GM18861 (cell line): ENCODE data around the gene LINC01488.

Source experiments
- ATAC-seq: cut with Tn5 transposase; IDR thresholded peaks from one replicate; pipeline ENCODE4 v1.9.1; 2021; ENCODE audit not compliant: unreplicated experiment

Gene LINC01488

DNA sequence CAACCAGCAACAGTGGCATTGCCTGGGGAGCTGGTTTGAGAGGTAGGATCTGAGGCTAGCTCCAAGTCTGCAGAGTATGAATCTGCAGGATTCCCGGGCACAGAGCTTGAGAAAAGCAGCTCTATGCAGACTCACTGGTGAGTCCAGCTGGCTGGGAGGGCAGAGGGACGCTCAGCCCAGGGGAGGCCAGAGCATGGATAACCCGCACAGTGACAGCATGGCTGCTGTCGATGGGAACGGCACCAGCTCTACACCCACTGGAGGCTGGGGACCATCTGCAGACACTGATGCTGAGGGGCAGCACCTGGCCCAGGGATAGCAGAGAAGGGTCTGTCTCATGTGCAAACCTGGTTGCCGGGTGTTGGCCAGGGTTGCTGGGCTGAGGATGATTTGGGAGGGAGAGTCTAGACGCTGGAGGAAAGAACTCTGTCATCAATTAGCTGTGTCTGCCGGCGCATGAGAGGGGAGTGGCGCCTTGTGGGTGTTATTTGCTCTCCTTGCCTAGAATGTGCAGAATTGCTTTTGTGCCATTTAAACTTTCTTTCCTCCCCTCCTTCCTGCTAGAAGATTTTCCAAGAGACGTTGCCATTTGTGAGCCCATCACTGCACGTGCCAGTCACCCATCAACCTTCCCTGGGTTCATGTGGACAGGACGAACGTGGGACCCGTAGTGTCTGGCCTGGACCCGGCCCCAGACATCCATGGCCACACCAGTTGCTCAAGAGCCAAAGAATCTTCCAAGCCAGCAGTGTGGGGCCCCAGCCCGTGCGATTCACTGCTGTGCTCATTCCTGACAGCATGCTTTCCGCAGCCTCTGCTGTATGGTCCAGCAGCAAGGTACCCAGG, 19.1 kb upstream of the LINC01488 start:
- no peak for ATAC-seq

DNA sequence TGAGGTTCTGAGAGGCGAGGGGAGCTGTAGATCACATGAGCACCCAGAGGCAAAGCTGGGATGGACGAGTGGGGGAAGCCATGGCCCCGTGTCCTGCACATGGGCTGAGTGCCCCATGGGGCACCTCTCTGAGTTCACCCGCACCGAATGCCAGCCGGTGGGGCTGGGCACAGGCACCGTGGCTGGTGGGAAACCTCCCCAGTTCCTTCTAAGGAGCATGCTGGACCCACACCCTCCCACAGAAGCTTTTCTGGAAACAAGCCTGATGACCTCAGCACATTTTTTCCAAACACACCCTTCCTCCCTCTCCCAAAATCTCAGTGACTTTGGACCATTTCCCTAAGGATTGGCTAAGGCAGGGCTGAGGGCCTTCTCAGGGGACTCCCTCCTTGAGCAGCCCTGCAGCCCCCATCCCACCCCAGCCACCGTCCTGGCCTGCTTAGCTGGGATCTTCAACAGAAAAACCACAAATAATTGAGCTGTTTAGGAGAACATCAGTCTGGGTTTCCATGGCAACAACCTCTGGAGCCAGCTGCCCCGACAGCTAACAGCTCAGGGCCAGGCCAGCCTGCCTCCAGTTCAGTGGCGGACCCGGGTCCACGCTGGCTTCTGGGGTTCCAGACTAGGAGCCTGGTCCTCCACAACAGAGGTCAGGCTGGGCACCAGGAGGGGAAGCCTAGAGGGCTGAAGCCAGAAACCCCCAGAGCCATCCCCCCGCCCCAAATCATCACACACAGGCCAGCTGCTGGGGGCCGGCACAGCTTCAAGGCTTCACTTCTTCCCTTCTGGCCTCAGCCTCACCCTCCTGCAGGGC, 18.1 kb upstream of the LINC01488 start:
- no peak for ATAC-seq

DNA sequence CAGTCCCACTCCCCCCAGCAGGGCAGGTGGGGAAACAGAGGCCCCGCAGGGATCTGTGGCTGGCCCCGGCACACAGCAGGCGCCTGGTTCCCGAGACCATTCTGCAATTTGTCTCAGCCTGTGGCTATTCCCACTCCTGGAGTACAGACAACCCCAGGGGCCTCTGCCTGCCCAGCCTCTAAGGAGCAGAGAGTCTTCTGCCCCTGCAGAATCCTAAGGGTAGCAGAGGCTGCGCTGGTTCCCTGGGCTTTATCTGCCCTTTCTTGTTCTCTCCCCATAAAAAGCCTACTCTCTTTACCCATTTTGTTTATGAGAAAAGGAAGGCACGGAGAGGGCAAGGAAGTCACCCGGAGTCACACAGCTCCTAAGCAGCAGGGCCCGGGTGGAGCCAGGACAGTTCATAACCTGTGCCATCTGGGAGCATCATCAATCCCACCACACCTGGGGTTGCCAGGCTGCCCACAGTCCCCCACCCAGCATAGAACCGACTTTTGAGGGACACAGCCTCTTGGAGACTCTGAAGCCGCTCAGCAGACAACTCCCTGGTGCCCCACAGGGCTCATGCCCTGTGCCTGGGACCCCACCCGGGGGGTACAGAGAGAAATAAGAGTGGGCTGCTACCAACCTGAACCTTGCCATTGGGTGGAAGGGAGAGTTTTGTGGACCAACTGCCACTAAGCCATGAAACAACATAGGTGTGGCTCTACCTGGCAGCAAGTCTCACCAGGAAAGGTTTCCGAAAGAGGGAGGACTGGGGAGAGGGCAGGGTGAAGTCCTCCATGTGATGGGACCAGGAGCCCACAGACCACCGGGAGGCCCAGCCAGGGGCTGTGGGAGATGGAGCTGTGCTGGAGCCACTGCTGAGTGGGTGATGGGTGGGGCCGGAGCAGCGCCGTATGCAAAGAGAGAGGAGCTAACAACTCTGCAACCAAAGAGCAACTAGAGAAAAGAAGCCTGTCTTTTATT, 17.2 kb upstream of the LINC01488 start:
- no peak for ATAC-seq

DNA sequence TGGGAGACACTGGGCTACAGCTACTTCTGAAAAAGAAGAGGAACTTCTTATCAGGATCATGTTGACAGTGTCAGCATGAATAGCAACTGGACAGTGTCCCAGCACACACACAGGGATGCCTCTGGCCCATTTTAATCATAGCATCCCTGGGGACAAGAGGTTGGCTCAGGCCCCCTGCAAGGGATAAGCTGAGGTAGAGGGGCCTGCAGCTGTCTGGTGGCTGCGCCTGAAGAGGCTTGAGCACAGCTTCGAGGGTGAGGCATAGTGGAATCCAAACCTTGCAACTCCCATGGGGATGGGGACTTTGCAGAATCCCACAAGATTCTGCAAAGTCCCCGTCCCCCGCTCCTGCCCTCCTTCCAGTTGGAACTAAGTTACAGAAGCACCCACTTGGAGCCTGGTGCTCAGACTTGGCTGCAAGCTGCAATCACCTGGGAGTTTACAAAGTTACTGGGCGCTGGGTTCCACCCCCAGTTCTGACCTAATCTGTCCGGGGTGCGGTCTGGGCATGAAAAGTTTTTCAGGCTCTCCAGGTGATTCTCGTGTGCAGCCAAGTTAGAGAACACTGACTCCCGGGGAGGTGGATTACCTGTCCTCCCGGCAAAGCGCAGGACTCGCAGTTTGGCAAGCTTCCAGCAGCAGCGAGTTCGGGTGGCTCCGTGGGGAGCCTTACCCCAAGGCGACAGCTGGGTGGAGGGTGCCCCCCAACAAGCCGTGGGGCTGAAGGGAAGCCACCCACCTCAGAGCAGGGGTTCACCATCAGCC, 16.0 kb upstream of the LINC01488 start:
- ATAC-seq = no peak

DNA sequence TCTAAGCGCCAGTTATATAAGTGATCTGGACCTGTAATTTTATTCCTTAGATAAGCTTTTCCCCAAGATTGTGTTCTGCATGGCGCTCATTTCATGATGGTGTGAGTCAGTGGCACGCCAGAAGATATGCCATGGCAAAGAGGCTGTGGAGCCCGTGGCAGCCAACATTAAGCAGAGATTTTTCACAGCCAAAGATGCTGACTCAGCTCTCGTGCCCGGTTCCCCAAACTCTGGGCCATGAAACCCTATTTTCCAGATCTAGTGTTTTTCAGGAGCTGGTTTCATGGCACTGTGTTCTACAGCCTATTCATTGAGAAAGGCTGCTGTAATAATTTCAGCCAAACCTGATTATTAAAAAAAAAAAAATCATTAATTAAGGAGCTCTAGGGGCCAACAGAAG, 15.4 kb upstream of the LINC01488 start:
- ATAC-seq = no peak

DNA sequence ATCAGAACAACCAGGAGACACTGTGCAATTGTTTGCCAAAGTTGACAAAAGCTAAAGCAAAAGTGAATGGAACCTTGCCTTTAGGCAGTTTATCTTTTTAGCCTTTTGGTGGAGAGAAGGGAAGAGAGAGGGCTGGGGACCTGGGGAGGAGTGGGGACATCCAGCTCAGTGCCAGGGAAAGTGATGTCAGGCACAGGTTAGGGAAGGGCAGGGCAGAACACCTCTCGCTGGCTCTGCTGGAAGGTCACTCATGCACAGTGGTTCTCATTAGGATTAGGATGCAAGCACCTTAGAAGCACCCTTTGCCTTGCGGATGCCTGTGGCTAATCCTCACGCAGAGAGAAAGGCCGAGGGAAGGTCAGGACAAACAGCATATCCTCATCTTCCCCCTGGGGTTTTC, 14.3 kb upstream of the LINC01488 start:
- ATAC-seq = no peak

DNA sequence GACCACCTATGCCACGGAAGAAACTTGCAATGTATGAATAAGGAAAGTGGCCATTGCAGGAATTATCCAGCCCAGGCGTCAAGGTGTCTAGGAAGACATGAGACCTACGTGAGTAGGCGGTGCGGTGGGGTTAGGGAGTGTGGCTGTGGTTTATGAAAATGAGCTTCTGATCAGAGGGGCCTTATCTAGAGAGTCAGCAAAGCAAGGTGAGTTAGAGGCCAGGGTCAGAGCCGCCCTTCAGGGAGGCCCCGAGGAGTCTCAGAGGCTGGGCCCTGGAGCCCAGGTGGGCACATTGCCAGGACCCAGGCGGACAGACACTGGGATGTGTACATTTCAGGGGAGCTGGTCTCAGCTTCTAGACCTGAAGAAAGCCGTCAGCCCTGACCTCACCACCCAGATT, 13.8 kb upstream of the LINC01488 start:
- no peak for ATAC-seq

DNA sequence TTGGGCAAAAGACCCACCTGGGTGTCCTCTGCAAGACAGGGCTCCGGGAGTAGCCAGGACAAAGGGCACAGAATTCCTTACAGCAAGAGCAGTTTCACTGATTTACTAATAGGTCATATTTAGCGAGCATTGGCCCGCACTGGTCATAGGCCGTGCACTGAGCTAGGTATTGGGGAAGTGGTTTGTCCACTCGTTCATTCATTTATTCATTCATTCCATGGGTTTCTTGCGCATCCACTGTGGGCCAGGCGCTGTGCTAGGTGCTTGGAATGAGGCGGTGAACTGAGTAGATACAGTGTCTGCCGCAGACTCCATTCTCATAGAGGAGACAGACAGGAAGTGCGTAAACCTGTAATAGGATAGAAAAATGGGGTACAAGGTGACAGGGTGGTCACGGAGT, 13.2 kb upstream of the LINC01488 start:
- ATAC-seq = no peak

DNA sequence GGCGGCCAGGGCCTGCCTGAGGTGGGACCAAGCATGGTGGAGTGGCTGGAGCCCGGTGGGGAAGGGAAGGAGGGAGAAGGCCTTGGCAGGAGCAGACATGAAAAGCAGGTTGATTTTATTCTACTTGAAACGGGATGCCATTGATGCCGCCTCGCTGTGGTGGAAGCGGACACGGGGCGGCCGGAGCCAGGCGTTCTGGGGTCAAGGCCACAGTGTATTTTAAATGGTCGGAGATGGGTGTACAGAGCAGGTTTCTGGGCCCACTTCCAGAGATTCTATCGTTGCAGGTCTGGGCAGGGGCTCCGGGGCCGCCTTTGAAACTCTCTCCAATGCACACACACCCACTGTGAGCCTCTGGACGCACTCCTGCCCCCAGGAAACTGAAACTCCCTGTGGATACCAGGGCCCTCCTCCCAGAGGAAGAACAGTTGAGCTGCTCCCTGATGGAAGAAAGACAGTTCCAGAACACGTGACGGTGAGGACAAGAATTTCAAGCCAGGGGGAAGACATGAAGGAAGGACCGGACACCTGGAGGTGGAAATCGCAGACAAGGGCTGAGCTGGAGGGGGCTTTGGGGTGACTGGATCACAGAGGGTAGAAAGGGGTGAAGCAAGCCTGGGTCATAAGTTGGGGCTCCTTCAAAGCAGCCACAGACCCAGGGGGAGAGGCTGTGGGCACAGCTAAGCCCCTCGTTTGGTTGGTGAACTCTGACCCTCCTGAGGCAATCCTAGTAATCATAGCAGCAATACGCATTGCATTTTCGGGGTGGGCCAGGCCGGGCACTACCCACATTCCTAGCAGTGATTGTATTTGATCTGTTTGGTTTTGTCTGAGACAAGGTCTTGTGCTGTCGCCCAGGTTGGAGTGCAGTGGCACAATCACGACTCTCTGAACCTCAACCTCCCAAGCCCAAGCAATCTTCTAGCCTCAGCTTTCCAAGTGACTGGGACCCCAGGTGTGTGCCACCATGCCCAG, 12.3 kb upstream of the LINC01488 start:
- ATAC-seq = no peak

DNA sequence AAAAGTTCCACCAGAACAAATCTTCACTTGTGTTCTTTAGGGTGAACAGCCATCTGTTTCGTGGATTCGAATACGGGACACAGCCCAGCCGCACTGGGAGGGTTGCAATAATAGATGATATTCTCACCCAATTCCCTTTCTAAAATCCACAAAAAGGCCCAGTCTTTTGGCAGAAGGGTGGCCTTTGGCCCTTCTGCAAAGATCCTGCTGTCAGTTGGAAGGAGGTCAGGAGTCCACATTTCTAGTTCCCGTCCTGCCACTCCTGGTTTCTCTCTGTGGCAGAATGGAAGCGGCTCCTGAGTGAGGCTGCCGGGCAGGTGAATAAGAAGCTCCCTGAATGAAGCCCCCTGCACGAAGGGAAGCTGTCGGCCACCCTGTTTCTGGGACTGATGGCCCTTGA, 11.2 kb upstream of the LINC01488 start:
- no peak for ATAC-seq

DNA sequence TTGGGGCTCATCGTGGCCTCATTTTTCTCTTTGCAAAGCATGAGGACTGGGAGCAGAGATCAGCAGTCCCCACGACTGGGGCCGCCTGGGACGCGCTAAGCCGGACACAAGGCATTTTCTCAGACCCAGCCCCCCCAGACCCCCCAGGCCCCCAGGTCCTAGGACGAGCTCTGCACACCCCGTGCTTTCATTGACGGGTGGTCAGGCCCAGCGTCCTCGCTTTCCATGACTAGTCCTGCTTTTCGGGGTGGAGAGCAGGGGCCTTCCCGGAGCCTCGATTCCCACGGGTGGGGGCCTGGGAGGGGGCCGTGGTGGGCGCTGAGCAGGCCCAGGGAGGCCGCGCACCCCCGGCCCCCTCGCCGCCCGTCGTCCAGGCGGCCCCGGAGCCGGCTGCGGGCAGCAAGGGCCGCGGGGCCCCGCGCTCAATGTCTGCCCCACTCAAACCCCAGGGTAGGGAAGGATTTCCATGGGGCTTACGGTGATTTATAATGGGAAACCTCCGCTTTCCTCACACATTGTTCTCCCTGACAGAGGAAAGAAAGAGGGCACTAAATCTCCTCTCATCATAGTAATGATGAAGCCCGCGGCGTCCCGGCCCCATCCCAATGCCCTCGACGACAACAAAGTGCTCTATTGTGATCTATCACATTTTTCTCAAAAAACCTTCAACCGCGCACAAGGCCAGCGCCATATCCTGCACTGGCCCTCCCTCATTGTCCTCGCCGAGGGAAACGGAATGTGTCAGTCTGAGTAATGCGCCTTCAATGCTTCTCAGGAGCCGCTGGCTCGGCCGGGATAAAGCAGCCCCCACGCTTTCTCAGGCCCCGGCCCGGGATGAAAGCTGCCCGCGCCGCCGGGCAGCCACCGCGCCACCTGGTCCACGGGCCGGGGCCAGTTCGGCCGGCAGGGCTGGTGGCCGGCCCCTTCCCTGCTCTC, 10.4 kb upstream of the LINC01488 start:
- ATAC-seq = no peak

DNA sequence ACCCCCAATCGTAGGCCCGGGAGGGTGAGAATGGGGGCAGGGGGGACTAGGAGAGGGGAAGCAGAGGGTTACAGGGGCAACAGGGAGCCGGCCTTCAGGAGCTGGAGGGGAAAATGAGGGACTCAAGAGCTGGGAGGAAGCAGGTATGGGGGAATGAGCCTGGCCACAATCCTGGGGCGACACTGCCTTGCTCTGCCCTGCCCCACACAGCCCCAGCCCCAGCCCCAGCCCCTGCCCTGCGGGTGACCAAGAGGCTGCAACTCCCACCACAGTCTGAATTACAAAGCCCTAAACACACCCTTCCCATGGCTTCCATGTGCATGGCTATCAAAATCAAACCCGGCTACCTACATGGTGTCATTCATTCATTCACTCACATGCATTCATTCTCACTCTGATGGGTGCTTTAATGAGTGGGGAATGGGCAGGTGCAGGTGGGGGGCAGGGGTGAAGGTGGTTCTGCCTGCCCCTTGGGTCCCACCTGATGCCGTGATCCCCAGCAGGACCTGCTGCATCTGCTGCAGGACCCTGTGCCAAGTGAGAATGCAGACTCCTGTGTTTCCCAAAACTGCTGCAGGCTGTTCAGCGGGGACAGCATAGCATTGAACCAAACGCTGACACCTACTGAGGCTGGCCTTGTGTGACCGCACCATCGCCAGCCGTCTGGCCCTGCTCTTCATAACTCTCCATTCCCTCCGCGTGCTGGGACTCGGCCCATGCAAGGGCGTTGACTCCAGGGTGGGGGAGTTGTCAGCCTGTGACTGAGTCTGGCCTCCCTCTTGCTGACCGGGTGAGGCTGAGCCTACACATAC, 9.5 kb upstream of the LINC01488 start:
- no peak for ATAC-seq

DNA sequence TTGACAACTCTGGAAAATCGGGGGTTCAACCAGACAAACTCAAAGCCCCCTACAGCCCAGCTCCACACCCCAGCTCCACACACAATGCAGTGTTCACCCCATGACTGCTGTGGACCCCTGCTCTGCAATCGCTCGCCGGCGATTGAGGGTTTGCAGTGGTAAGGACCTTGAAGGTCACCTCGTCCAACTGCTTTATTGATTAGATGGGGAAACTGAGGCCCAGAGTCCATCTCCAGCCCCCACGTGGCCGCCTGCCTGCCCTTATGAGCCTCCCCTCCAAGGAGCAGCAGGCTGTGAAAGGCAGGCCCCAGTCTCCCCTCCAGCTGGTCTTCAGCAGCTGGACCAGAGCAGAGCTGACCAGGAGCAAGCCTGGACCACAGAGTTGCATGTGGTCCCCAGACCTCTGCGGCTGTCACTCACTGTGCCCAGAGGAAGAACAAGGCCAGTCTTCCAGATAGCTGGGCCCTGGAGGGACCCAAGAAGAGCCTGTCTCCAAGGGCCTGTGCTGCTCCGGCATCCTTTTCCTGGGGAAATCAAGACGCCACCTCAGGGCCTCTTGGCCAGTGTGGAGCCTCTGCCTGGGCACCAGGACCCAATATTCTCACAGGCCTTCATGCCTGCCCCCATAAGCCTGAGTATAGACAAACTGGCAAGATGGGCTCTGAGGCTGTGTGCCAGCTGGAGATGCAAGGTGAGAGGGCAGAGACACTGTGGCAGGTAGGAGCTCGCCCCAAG, 8.8 kb upstream of the LINC01488 start:
- ATAC-seq = no peak

DNA sequence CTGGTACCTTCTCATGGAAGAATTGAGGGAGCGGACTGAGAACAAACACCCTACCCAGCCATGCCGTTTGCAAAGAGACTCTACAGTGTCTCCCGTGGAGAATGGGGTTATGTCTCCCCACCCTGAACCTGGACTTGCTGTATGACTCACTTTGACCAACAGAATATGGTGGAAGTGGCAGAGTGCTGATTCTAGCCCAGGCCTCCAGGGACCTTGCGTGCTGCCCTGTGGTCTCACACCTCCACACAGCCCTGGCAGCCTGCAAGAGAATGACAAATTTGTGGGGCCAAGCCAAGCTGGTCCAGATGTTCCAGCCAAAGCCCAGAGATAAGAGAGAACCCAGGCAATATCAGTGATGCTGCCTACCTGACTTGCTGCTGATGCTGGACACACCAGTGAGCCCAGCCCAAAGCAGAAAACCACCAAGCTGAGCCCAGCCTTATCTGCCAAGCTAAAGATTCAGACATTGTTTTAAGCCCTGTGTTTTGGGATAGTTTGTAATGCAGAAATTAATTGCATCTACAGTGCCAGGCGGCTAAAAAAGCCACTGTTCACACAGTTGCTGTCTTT, 8.1 kb upstream of the LINC01488 start:
- no peak for ATAC-seq

DNA sequence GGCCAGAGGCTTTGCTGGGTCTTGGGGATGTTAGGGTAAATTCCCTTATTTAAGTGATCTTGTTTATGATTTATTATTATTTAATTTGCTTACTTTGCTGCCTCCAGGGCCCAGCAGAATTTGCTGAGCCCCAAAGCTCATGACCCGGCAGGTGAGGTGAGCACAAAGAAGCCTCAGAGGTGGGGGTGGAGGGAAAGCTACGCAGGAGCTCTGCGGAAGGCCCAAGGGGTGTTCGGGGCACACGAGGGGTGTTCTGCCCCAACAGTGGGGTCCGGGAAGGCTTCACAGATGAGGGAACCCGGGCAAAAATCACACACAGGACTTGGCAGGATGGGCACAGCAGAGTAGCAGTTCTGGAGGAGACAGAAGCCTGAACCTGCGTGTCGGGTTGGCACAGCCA, 6.7 kb upstream of the LINC01488 start:
- ATAC-seq = no peak

DNA sequence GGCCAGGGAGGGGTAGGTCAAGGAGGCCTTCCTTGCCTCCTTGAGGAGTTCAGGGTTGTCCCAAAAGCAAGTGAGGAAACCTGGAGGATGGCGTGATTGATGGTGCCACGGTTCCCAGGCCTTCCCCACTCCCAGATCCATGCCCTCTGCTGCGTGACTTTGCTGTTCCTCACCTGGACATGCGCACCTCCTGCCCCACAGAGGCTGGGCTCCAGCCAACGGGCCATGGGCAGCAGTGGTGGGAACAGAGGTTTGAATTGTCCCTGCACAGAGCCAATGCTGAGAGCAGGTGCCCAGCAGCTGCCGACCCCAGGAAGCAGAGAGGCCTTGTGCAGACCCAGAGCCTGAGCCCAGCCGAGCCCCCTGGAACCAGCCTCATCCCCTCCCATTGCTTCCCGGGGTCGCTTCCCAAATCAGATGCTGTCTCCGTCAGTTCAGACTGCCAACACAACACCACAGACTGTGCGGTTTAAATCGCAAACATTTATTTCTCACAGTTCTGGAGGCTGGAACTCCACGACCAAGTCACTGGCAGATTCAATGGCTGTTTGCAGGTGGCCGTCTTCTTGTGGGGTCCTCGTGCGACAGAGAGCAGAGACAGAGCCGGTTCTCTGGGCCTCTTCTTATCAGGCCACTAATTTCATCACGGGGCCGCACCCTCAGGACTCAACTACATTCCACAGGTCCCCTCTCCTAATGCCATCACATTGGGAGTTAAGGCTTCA, 6.2 kb upstream of the LINC01488 start:
- ATAC-seq = no peak
